ENCODE data around the gene ITSN1.

The ITSN1 gene

DNA sequence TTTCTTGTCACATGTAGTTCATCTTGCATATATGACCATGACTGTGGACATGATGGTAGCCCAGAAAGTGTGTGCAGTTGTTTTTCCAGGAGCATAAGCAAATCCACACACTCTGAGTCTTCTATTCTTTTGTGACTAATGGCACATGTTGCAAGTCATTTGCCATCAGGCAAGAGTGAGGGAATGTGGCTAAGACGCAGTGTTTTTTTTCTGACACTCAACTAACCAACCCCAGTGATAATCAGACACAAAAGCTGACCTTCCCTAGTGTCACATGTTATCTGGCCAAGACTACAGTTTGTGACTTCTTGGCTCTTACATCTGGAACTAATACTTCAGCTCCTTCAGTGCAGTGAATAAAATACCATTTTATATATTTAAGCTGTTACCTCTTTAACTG, 108.8 kb downstream of the ITSN1 start:
- TF ChIP-seq CTCF (IDR thresholded peaks at IDR 0.05; ENCODE audit: insufficient read depth, low read length, missing control alignments), result no peak
- DNase-seq (ENCODE audit: low read depth, low spot score), result no peak
- no peak overlapping the region for H3K4me3 ChIP-seq (ENCODE audit: low read depth, low read length)
- CTCF ChIA-PET, result no interaction called here
- POLR2A ChIA-PET, result no interaction called here

DNA sequence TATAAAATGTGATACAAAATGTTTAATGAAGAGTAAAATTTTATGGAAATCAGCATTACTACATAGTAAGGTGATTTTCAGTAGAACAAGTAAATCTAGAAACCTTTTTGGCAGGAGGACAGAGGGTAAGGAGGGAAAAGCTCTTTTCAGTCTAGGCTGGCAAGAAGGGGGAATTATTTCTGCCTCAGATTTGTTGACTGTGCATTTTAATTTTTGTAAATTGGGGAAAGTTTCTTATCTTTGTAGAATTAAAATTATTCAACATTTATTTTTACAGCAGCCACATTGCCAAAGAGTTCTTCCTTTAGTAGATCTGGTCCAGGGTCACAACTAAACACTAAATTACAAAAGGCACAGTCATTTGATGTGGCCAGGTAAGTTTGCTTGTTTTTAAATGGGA, 109.2 kb downstream of the ITSN1 start:
- ChIA-PET POLR2A (no interaction called here), CTCF (no interaction called here)
- no peak overlapping the region for H3K4me3 ChIP-seq (ENCODE audit: low read depth, low read length)
- DNase-seq (ENCODE audit: low read depth, low spot score), result no peak
- no peak for TF ChIP-seq CTCF (IDR thresholded peaks at IDR 0.05; ENCODE audit: insufficient read depth, low read length, missing control alignments)

DNA sequence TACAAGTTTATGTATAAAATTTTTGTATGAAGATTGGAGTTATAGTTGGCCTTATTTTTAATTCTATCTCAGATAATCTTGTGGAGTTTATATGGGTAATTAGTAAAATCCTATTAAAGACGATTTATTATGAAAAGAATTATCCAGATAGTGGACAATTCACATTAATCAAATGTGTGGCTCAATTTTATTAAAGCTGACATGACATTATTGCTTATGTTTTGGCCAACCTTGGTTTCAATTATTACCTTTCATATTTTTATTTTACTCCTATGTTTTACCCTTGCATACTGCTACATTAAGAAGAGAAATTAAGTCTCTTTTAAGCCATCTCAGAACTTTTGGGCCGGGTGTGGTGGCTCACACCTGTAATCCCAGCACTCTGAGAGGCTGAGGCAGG, 110.0 kb downstream of the ITSN1 start:
- no peak for DNase-seq (ENCODE audit: low read depth, low spot score)
- POLR2A ChIA-PET, result no interaction called here
- H3K4me3 ChIP-seq (ENCODE audit: low read depth, low read length), result no peak overlapping the region
- no peak for TF ChIP-seq CTCF (IDR thresholded peaks at IDR 0.05; ENCODE audit: insufficient read depth, low read length, missing control alignments)
- CTCF ChIA-PET, result no interaction called here

DNA sequence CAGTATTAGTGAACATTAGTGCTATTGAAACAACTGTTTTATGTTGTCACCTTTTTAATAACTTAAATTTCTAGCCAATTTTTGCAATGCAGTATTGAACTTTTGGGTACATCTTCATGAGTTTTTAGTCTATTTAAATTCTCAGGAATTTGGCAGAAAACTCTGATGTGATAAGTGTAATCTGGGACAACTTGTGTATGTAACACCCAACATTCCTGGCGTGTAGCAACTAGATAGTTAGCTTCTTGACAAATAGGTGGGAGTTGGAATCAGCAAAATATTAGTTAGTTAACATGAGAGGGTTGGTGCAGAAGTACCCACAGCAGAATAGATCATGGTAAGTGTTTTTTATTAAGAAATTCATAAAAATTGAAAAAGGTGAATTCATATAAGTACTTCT, 111.6 kb downstream of the ITSN1 start:
- CTCF ChIA-PET, result no interaction called here
- POLR2A ChIA-PET, result no interaction called here
- no peak for TF ChIP-seq CTCF (IDR thresholded peaks at IDR 0.05; ENCODE audit: insufficient read depth, low read length, missing control alignments)
- H3K4me3 ChIP-seq (ENCODE audit: low read depth, low read length), result no peak overlapping the region
- no peak for DNase-seq (ENCODE audit: low read depth, low spot score)

GRCh38 chr21:33754481-33754880, 112.2 kb downstream of the ITSN1 start:
- POLR2A ChIA-PET, result no interaction called here
- TF ChIP-seq CTCF (IDR thresholded peaks at IDR 0.05; ENCODE audit: insufficient read depth, low read length, missing control alignments), result no peak
- CTCF ChIA-PET, result no interaction called here
- no peak for DNase-seq (ENCODE audit: low read depth, low spot score)
- no peak overlapping the region for H3K4me3 ChIP-seq (ENCODE audit: low read depth, low read length)

GRCh38 chr21:33755354-33755753, 113.1 kb downstream of the ITSN1 start:
- CTCF ChIA-PET, result no interaction called here
- no peak for TF ChIP-seq CTCF (IDR thresholded peaks at IDR 0.05; ENCODE audit: insufficient read depth, low read length, missing control alignments)
- H3K4me3 ChIP-seq (ENCODE audit: low read depth, low read length), result no peak overlapping the region
- POLR2A ChIA-PET, result no interaction called here
- no peak for DNase-seq (ENCODE audit: low read depth, low spot score)

Data from AG04449 (cell line).